PFSK-1 (cell line): Measurements from ENCODE around the gene MDC1.

Source experiments
- FOXP2 ChIP-seq: optimal IDR thresholded peaks from 2 replicates; pipeline ENCODE3; 2011; ENCODE audit warnings: borderline replicate concordance, control low read depth, inconsistent platforms; ENCODE audit not compliant: insufficient read depth; ENCODE audit errors: extremely low read length, extremely low read depth
- POLR2AphosphoS5 ChIP-seq: IDR thresholded peaks from 2 replicates; pipeline ENCODE4 v1.6.1; 2012; ENCODE audit warnings: low read depth, mild to moderate bottlenecking, control low read depth, low read length, moderate library complexity
- REST ChIP-seq, 2 experiments: IDR thresholded peaks; 2 replicates each; pipeline versions ENCODE4 v1.6.1 to v1.8.0; 2011 to 2012; ENCODE audit warnings: low read depth in 2 of 2, low read length in 2 of 2, control low read depth in 1 of 2, inconsistent platforms in 1 of 2, mild to moderate bottlenecking in 1 of 2, moderate library complexity in 1 of 2; ENCODE audit not compliant: insufficient read depth in 1 of 2
- SIN3A ChIP-seq: IDR thresholded peaks from 2 replicates; pipeline ENCODE4 v1.6.1; 2012; ENCODE audit warnings: mild to moderate bottlenecking, low read length, moderate library complexity, borderline replicate concordance; ENCODE audit not compliant: insufficient read depth
- TAF1 ChIP-seq: IDR thresholded peaks from 2 replicates; pipeline ENCODE4 v1.6.1; 2012; ENCODE audit warnings: low read length, control low read depth, borderline replicate concordance; ENCODE audit not compliant: insufficient read depth

MDC1 gene

GRCh38 chr6:30670760-30671527, 46.1 kb downstream of the MDC1 start:
- TF ChIP-seq FOXP2 (no peak), SIN3A (no peak), REST (IDR thresholded peaks at IDR 0.05; ENCODE audit: insufficient read depth in 1 of 2, low read depth in 2 of 2, low read length in 2 of 2) (no peak), POLR2AphosphoS5 (no peak), TAF1 (no peak)

DNA sequence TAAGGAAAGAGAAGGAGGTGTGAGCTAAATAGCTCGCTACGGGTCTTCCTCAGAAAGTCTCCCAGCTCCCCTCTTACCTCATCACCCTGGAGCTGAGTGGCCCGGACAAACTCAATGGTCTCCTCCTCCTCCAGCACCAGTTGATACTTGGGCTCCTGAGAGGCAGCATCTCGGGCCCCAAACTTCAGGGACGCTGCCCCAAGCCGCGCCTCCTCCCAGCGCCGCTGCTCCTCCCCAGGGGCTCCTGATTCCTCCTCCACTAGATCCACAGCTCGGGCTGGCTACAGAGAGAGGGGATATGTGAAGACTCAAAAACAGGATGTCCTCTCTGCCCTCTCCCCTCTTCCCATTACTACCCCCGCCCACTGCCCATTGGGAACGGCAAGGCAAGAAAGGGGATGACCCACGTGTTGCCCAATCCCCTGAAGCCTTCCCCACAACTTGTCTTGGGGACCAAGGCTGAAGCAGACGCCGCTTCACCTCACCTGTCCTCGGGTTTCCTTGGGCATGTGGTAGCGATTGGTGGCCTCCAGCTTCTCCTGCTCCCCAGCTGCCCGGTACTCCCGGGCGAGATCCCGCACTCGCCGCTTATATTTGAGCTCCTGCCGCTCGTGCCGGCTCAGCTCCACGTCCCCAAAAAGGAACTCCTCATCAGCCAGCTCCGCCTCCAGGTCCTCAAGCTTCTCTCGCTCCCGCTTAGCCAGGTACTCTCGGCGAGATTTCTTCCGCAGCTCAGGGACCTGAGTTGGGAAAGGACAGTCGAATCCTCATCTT, 51.9 kb downstream of the MDC1 start:
- no peak for TF ChIP-seq TAF1
- no peak for TF ChIP-seq SIN3A
- TF ChIP-seq FOXP2 = no peak
- TF ChIP-seq REST (IDR thresholded peaks at IDR 0.05; ENCODE audit: insufficient read depth in 1 of 2, low read depth in 2 of 2, low read length in 2 of 2) = no peak

GRCh38 chr6:30657454-30657853, 59.6 kb downstream of the MDC1 start:
- TF ChIP-seq TAF1 (no peak), FOXP2 (no peak), POLR2AphosphoS5 (no peak), REST (IDR thresholded peaks at IDR 0.05; ENCODE audit: insufficient read depth in 1 of 2, low read depth in 2 of 2, low read length in 2 of 2) (no peak), SIN3A (no peak)

- TF ChIP-seq TAF1 = no peak
Measured at GRCh38 chr6:30656513-30656912, 60.6 kb downstream of the MDC1 start.

GRCh38 chr6:30655743-30656094, 61.4 kb downstream of the MDC1 start:
- TF ChIP-seq FOXP2 (no peak), SIN3A (no peak), REST (IDR thresholded peaks at IDR 0.05; ENCODE audit: insufficient read depth in 1 of 2, low read depth in 2 of 2, low read length in 2 of 2) (no peak), TAF1 (no peak), POLR2AphosphoS5 (no peak)
